ENCODE data around the gene GPR151.

Gene GPR151

GRCh38 chr5:146519554-146519953 is 3.6 kb upstream of the GPR151 start:
- DNase-seq: no peak

- no peak for DNase-seq
These were observed 378 bp downstream of the GPR151 start for GRCh38 chr5:146515473-146516150.

DNA sequence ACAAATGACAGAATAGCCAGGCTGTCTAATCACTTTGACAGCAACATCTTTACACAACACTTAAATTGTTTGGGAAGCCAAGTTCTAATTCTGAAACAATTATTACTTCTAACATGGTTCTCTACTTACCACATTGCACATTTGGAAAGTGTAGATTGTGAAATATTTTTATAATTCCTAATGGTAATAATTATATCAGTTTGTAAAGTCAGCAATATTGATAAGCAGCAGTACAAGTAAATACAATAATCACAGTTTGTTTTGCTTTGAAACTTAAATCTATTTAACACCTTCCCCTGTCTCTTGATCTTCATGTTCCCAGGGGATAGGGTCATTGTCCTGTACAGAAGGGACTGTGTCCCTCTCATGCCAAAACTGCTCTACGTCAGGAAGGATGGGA is 1.4 kb downstream of the GPR151 start:
- no peak for DNase-seq

DNA sequence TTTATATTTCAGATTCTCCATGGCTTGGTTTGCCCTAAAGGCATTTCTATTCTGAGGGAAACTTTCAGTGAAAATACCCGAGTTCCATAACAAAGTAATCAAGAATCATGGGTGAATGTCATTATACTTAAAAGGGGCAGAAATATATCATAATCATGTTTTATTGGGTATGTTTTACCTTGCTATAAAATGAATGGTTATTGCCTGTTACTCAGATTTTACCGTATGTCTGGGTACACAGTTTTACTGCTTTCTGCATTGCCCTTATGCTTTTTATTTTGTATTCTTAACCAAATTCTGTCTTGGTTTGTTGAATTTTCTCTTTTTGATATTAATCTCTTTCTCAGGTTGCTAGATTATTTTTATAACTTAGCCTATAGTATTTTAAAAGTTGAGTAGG is 2.5 kb downstream of the GPR151 start:
- DNase-seq: no peak

GRCh38 chr5:146510559-146511125 is 5.3 kb downstream of the GPR151 start:
- no peak for DNase-seq

GRCh38 chr5:146507428-146507827 is 8.6 kb downstream of the GPR151 start:
- DNase-seq: no peak

DNA sequence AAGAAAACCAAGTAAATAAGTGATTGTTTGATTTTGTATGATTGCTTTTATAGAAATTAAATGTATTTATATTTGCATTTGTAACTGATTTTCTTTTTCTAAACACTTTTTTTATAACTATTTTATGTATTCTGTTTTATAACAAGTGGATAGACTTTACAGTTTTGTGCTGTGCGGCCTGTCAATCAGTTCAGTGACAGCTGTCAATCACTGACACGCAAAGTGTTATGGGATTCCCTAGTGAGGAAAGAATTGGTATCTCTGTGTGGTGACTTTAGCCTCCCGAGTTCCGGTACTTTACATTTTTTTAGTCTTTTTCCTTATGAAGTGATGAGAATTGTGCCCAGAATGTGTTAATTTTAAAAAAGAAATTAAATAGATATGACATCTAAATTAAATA is 16.3 kb downstream of the GPR151 start:
- DNase-seq: no peak

GRCh38 chr5:146494656-146495055 is 21.3 kb downstream of the GPR151 start:
- no peak for DNase-seq

GRCh38 chr5:146490089-146490843 is 25.7 kb downstream of the GPR151 start:
- no peak for DNase-seq

- no peak for DNase-seq
These were observed 31.1 kb downstream of the GPR151 start for GRCh38 chr5:146484714-146485391.

DNA sequence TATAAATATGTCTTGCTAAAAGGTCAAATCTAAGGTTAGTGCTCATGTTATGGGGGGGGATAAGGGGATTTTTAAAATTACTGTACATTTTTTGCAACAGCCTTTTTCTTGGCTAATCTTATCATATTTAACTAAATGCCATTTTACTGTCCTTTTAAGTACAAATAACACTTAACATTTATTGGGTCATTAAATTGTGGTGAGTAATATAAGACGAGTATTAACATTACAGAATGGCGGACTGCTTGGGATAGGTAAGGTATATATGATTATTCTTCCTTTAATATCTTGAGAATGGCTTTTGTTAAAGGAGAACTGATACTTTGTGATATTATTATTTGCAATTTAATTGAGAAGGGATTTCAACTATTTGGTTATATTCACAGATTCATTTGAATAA is 33.2 kb downstream of the GPR151 start:
- no peak for DNase-seq

GRCh38 chr5:146475906-146476305 is 40.1 kb downstream of the GPR151 start:
- no peak for DNase-seq

DNA sequence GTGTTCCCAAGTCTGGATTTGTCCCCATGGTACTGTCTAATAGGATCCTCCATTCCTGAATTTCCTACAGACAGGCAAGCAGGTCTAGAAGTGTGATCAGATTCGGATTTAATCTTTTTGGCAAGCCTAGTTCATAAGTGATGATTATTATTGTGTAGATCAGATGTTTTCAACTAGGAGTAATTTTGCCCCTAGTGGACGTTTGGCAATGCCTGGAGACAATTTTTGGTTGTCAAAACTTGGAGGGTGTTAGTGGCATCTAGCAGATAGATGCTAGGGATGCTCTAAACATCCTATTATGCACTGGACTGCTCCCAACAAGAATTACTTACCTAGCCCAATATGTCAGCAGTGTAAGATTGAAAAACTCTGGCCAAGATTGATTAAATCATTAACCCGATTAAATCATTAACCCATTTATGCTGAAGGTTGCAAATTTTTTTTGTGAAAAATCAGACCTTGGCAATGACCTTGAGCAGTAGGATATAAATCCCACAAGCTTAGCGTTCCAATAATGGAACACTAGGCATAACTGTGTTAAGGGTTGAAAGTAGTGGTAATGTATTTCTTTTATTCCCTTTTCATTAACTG is 40.7 kb downstream of the GPR151 start:
- DNase-seq: no peak

GRCh38 chr5:146474065-146474464 is 41.9 kb downstream of the GPR151 start:
- DNase-seq: no peak

- no peak for DNase-seq
These were observed 48.2 kb downstream of the GPR151 start for GRCh38 chr5:146467760-146468159.

DNA sequence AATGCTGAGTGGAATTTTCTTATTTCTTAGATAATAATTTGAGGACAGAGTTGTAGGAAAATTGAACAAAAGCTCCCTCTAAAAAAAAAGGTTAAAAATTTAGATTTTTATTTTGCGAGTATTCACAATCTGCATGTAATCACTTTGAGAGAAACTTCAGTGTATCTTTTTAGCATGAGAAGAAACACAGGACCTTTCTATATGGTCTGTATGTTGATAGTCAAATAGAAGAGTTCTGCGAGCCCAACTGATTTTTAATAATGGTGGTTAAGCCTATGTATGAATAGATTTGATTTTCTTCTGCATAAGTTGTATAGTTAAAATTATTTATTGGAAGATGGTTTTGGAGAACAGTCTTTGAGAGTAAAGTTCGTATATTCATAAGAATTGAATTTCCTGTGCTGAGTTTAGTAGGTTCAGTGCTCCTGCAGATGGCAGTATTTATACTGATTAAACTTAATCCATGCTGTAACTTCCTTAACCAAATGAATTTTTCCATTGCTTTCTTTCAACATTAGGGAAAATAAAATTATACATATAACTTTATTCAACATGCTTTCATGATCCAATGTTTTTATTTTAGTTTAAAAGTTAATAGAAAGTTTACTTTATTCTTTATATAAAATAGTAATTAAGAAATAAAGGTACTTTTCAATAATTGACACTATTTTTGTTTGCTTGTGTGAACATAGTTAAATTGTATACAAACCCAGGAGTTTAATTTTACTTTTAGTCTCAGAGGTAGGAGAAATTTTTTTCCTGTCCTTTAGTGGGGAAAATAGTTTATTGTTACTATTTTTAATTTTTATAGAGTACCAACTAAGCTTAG is 49.3 kb downstream of the GPR151 start:
- DNase-seq: no peak

DNA sequence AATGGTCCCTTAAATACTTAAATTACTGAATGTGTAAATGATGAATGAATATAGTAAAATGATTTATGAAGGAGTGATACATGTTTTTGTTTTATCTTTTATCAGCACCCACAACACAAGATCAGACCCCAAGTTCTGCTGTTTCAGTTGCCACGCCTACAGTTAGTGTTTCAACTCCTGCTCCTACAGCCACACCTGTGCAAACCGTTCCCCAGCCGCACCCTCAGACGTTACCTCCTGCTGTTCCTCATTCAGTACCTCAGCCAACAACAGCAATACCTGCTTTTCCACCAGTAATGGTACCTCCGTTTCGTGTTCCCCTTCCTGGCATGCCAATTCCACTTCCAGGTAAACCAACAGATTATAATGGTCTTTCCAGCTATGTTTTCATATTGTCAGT is 52.5 kb downstream of the GPR151 start:
- DNase-seq: no peak

Measured in NCI-H1694 (cell line).